GM19240 (cell line): ENCODE results near the gene MACROD2.
A peak's percentile ranks its signal among the peaks of the same experiment; 100 is the strongest.
"Not testable (repeated sequence)": the region's sequence is repeated elsewhere in the genome, so short reads cannot be mapped to it uniquely, and the experiment has no call there.

Source experiments
- DNase-seq: peaks from one replicate; pipeline ENCODE4 v3.0.0; 2011; ENCODE audit warnings: low spot score; ENCODE audit not compliant: insufficient read length

MACROD2 gene

GRCh38 chr20:13995086-13995665, at the start of gene MACROD2:
Gene MACROD2, plus strand, starts transcription at chr20:13995516.
- no peak for DNase-seq

- DNase-seq, result no peak
Observed at GRCh38 chr20:13947719-13948118, 47.6 kb upstream of the MACROD2 start.

- no peak for DNase-seq
Observed at GRCh38 chr20:13953227-13953626, 42.1 kb upstream of the MACROD2 start.

GRCh38 chr20:13960119-13960518, 35.2 kb upstream of the MACROD2 start:
- DNase-seq, result no peak

- no peak for DNase-seq
Observed at GRCh38 chr20:13960525-13960924, 34.8 kb upstream of the MACROD2 start.

GRCh38 chr20:13984211-13984610, 11.1 kb upstream of the MACROD2 start:
- no peak for DNase-seq

GRCh38 chr20:13990465-13990864, 4.9 kb upstream of the MACROD2 start, which contains the start of gene SEL1L2:
Gene SEL1L2, minus strand, starts transcription at chr20:13990614. Its CDS starts 80 bp downstream, at chr20:13990534.
- DNase-seq, result no peak

- no peak for DNase-seq
Observed at GRCh38 chr20:13991311-13991710, 4.0 kb upstream of the MACROD2 start.

GRCh38 chr20:13991955-13992354, 3.4 kb upstream of the MACROD2 start:
- not testable (repeated sequence) for DNase-seq

- DNase-seq, result no peak
Observed at GRCh38 chr20:13995841-13996240, 525 bp downstream of the MACROD2 start.

GRCh38 chr20:13996265-13996664, 949 bp downstream of the MACROD2 start:
- no peak for DNase-seq

GRCh38 chr20:14000917-14001316, 5.6 kb downstream of the MACROD2 start:
- DNase-seq, result no peak

GRCh38 chr20:14005996-14006395, 10.7 kb downstream of the MACROD2 start:
- DNase-seq, result no peak

GRCh38 chr20:14009208-14009607, 13.9 kb downstream of the MACROD2 start:
- no peak for DNase-seq

- DNase-seq, result no peak
Observed at GRCh38 chr20:14012671-14013070, 17.4 kb downstream of the MACROD2 start.

GRCh38 chr20:14030991-14031390, 35.7 kb downstream of the MACROD2 start:
- no peak for DNase-seq

- no peak for DNase-seq
Observed at GRCh38 chr20:14033310-14033709, 38.0 kb downstream of the MACROD2 start.

- no peak for DNase-seq
Observed at GRCh38 chr20:14036567-14036966, 41.3 kb downstream of the MACROD2 start.

- not testable (repeated sequence) for DNase-seq
Observed at GRCh38 chr20:14044712-14045276, 49.5 kb downstream of the MACROD2 start.

GRCh38 chr20:14046534-14046933, 51.2 kb downstream of the MACROD2 start:
- no peak for DNase-seq

- DNase-seq, result peak; percentile 1
Observed at GRCh38 chr20:14049111-14049510, 53.8 kb downstream of the MACROD2 start.

- no peak for DNase-seq
Observed at GRCh38 chr20:14051454-14051853, 56.1 kb downstream of the MACROD2 start.

- DNase-seq, result no peak
Observed at GRCh38 chr20:14055127-14055742, 59.9 kb downstream of the MACROD2 start.
